GM19328 (cell line): ENCODE results near the gene CDC23.
"Not testable (repeated sequence)": the region's sequence is repeated elsewhere in the genome, so short reads cannot be mapped to it uniquely, and the experiment has no call there.

Source experiments
- ATAC-seq: cut with Tn5 transposase; IDR thresholded peaks from one replicate; pipeline ENCODE4 v1.9.1; 2021; ENCODE audit warnings: mild to moderate bottlenecking, moderate library complexity; ENCODE audit not compliant: unreplicated experiment

The CDC23 gene

GRCh38 chr5:138148811-138149210 lies 64.3 kb downstream of the CDC23 start:
- no peak for ATAC-seq

- ATAC-seq, result not testable (repeated sequence)
Observed at GRCh38 chr5:138143578-138143977, 69.5 kb downstream of the CDC23 start.

DNA sequence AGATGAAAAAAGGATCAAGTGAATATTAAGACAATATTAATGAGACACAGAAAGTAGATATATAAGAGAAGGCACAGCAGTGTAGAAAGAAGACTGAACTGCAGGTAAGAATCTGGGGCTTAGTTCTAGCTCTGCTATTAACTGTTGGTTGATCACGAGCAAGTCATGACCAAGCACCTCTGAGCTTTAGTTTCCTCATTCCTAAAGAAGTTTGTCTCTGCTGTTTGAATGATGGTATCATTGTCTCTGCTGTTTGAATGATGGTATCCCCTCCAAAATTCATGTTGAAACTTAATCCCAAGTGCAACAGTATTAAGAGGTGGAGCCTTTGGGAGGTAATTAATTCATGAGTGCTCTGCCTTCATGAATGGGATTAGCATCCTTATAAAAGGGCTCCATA lies 71.4 kb downstream of the CDC23 start:
- no peak for ATAC-seq

DNA sequence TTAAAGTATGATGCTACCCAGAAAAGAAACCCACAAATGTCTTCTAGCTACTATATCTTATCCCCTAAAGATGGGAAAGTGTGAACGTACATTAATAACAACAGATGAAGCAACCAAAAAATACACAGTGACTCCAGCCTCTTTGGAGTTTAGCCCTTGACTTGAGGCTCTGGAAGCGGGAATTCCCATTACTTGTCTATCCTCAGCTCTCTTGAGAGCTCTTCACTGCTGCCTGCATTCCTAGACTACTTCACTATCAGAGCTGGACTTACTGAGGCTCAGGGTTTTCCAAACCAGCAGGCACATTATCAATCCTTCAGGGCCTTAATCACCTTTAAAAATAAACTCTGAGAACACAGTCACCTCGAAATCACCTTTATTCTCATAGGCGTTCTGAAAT lies 72.9 kb downstream of the CDC23 start:
- ATAC-seq, result no peak

- ATAC-seq, result no peak
Observed at GRCh38 chr5:138139781-138140090, 73.4 kb downstream of the CDC23 start.

GRCh38 chr5:138138949-138139780 lies 74.0 kb downstream of the CDC23 start, which contains the start of gene NME5:
NME5 (minus strand) TSS chr5:138139428; CDS start chr5:138138780, 648 bp downstream.
- no peak for ATAC-seq
